Small intestine (tissue), 7 donors: ENCODE measurements around the gene AP2B1. TPM values are rescaled to one million over a fixed set of nuclear protein-coding genes. Genes with fewer than 3 reads are reported as not detected.
"Not testable (repeated sequence)": the region's sequence is repeated elsewhere in the genome, so short reads cannot be mapped to it uniquely, and the experiment has no call there.

Source experiments
- DNase-seq, 2 donors: peaks; one replicate each; pipeline versions ENCODE4 v3.0.0 to v3.0.0-alpha.2; 2013
- FAIRE-seq: peaks from 2 replicates; lab custom pipeline; 2012; peaks lifted over from hg19 to GRCh38; lab: Jason Lieb, UNC
- H3K27ac ChIP-seq, 3 donors: one replicate each; pipeline ENCODE4 v1.5.1; 2013; ENCODE audit warnings: low read length in 2 of 3, mild to moderate bottlenecking in 2 of 3, control low read depth in 1 of 3, inconsistent platforms in 1 of 3, low read depth in 1 of 3, moderate library complexity in 1 of 3
- H3K27me3 ChIP-seq, 3 donors: one replicate each; pipeline ENCODE4 v1.6.1; 2013; ENCODE audit warnings: low read length in 3 of 3, inconsistent platforms in 1 of 3; ENCODE audit not compliant: control insufficient read depth in 3 of 3, insufficient read depth in 3 of 3
- H3K36me3 ChIP-seq, 3 donors: one replicate each; pipeline ENCODE4 v1.6.1; 2013; ENCODE audit warnings: low read length in 3 of 3, inconsistent platforms in 1 of 3, low read depth in 1 of 3, mild to moderate bottlenecking in 1 of 3, moderate library complexity in 1 of 3; ENCODE audit not compliant: control insufficient read depth in 3 of 3, insufficient read depth in 2 of 3
- H3K4me1 ChIP-seq, 3 donors: one replicate each; pipeline ENCODE4 v1.6.1; 2013; ENCODE audit warnings: low read length in 2 of 3, inconsistent platforms in 1 of 3, low read depth in 1 of 3, mild to moderate bottlenecking in 1 of 3, moderate library complexity in 1 of 3; ENCODE audit not compliant: control insufficient read depth in 3 of 3, insufficient read depth in 2 of 3
- H3K4me3 ChIP-seq, 3 donors: one replicate each; pipeline ENCODE4 v1.5.1; 2013; ENCODE audit warnings: low read length in 3 of 3, control low read depth in 1 of 3, inconsistent platforms in 1 of 3, low read depth in 1 of 3, mild to moderate bottlenecking in 1 of 3, moderate library complexity in 1 of 3
- H3K9me3 ChIP-seq, 2 donors: one replicate each; pipeline ENCODE4 v1.6.1; 2013; ENCODE audit warnings: low read depth in 1 of 2, low read length in 1 of 2; ENCODE audit not compliant: control insufficient read depth in 2 of 2, insufficient read depth in 1 of 2
- WGBS, 3 donors: extraction: QIAGEN DNeasy Blood & Tissue Kit; methylation state at CpG; one replicate each; pipeline ENCODE4 v1.1.7; 2013; 5-methylcytosine and 5-hydroxymethylcytosine counted together
- polyA plus RNA-seq, 4 donors: library from polyadenylated mRNA; stranded (reverse) in 3 of 4; unstranded in 1 of 4; fragments of 200-250 nt in 3 of 4; fragments of 120-200 nt in 1 of 4; gene quantifications; one replicate each; pipeline versions ENCODE4 v1.2.1 to v1.2.3, GENCODE V29; 2013
- donor health status: healthy with polysubstance abuse.
- donor health status: control.
- donor health status: control.
- donor health status: Bipolar disorder and iron deficiency.
- donor health status: healthy.

The AP2B1 gene
- polyA plus RNA-seq, 4 donors, result 28.9 to 82.2 (median 45.4) TPM

GRCh38 chr17:35597604-35598003 lies 10.5 kb downstream of the AP2B1 start:
- DNase-seq (peak; percentile 84 to 85), FAIRE-seq (no peak)
- no peak overlapping the region for H3K4me3 ChIP-seq
- peaks cover 0 to 15% (median 0%) of the 10 kb centered on the region in 3 donors for H3K4me1 ChIP-seq
- no peaks in the 10 kb centered on the region for H3K9me3 ChIP-seq
- 18 to 62% (median 38%) methylated on average over 4 to 5 of the region's 5 CpGs for WGBS, 3 donors
- H3K36me3 ChIP-seq, result peaks cover 5 to 29% (median 18%) of the 10 kb centered on the region in 3 donors
- H3K27me3 ChIP-seq, result no peaks in the 10 kb centered on the region
- H3K27ac ChIP-seq, result peak overlapping the region in 1 of 3 donors; percentile 87

GRCh38 chr17:35603674-35604073 lies 16.6 kb downstream of the AP2B1 start:
- FAIRE-seq, result no peak
- no peak for DNase-seq
- H3K4me3 ChIP-seq, result no peak overlapping the region

GRCh38 chr17:35605678-35606077 lies 18.6 kb downstream of the AP2B1 start:
- Histone ChIP-seq H3K9me3 (no peaks in the 10 kb centered on the region), H3K27ac (no peak overlapping the region), H3K4me1 (no peaks in the 10 kb centered on the region), H3K27me3 (no peaks in the 10 kb centered on the region), H3K36me3 (peaks cover 3 to 40% (median 16%) of the 10 kb centered on the region in 3 donors), H3K4me3 (no peak overlapping the region)
- WGBS, 3 donors, result 90 to 98% (median 90%) methylated on average over 2 of the region's 2 CpGs
- no peak for FAIRE-seq
- no peak for DNase-seq

More at GRCh38 chr17:35603674-35604073, 16.6 kb downstream of the AP2B1 start:
- Histone ChIP-seq H3K27me3 (no peaks in the 10 kb centered on the region), H3K27ac (no peak overlapping the region), H3K4me1 (no peaks in the 10 kb centered on the region), H3K36me3 (peaks cover 6 to 33% (median 15%) of the 10 kb centered on the region in 3 donors), H3K9me3 (no peaks in the 10 kb centered on the region)
- 86 to 94% (median 93%) methylated on average over 7 of the region's 7 CpGs for WGBS, 3 donors

- Histone ChIP-seq H3K27ac (no peak overlapping the region), H3K4me3 (no peak overlapping the region), H3K9me3 (no peaks in the 10 kb centered on the region), H3K36me3 (peaks cover 3 to 36% (median 12%) of the 10 kb centered on the region in 3 donors), H3K4me1 (no peaks in the 10 kb centered on the region), H3K27me3 (no peaks in the 10 kb centered on the region)
- no peak for DNase-seq
- 76 to 91% (median 79%) methylated on average over 3 of the region's 3 CpGs for WGBS, 3 donors
- FAIRE-seq, result no peak
Observed at GRCh38 chr17:35607239-35607847, 20.2 kb downstream of the AP2B1 start.

GRCh38 chr17:35609831-35610230 lies 22.7 kb downstream of the AP2B1 start:
- Histone ChIP-seq H3K9me3 (no peaks in the 10 kb centered on the region), H3K4me3 (no peak overlapping the region), H3K36me3 (peaks cover 5 to 33% (median 9%) of the 10 kb centered on the region in 3 donors), H3K27ac (no peak overlapping the region), H3K27me3 (no peaks in the 10 kb centered on the region), H3K4me1 (no peaks in the 10 kb centered on the region)
- WGBS, 3 donors, result 95 to 99% (median 97%) methylated on average over 4 of the region's 4 CpGs
- DNase-seq (no peak), FAIRE-seq (no peak)

- not testable (repeated sequence) for H3K27me3 ChIP-seq, H3K27ac ChIP-seq, DNase-seq, H3K4me3 ChIP-seq, H3K4me1 ChIP-seq, H3K9me3 ChIP-seq, FAIRE-seq
- WGBS, 3 donors, result 91 to 97% (median 92%) methylated on average over 12 of the region's 12 CpGs
- peaks cover 6 to 35% (median 9%) of the 10 kb centered on the region in 3 donors for H3K36me3 ChIP-seq
Observed at GRCh38 chr17:35610746-35611145, 23.6 kb downstream of the AP2B1 start.

- DNase-seq, result peak; percentile 65
- Histone ChIP-seq H3K36me3 (peaks cover 3 to 33% (median 6%) of the 10 kb centered on the region in 3 donors), H3K9me3 (no peaks in the 10 kb centered on the region), H3K27ac (no peak overlapping the region), H3K4me3 (no peak overlapping the region), H3K4me1 (no peaks in the 10 kb centered on the region), H3K27me3 (no peaks in the 10 kb centered on the region)
- 53 to 78% (median 72%) methylated on average over 2 of the region's 2 CpGs for WGBS, 3 donors
- FAIRE-seq, result peak; percentile 49
Observed at GRCh38 chr17:35612924-35613521, 25.9 kb downstream of the AP2B1 start.

GRCh38 chr17:35614810-35615209 lies 27.7 kb downstream of the AP2B1 start:
- Histone ChIP-seq H3K4me1 (peaks cover 0 to 2% (median 0%) of the 10 kb centered on the region in 3 donors), H3K36me3 (peaks cover 0 to 27% (median 3%) of the 10 kb centered on the region in 3 donors), H3K9me3 (no peaks in the 10 kb centered on the region), H3K4me3 (peak overlapping the region in 1 of 3 donors; percentile 5), H3K27me3 (no peaks in the 10 kb centered on the region), H3K27ac (no peak overlapping the region)
- DNase-seq, result no peak
- WGBS, 3 donors, result 90 to 93% (median 93%) methylated on average over 3 of the region's 3 CpGs
- FAIRE-seq, result no peak
